HG03457 (cell line): ENCODE measurements around the gene CXCL16.
"Not testable (repeated sequence)": the region's sequence is repeated elsewhere in the genome, so short reads cannot be mapped to it uniquely, and the experiment has no call there.

Experiments used
- ATAC-seq: cut with Tn5 transposase; IDR thresholded peaks from one replicate; pipeline ENCODE4 v1.9.1; 2021; ENCODE audit warnings: moderate number of reproducible peaks; ENCODE audit not compliant: unreplicated experiment

CXCL16 gene

GRCh38 chr17:4722678-4723240 is 17.0 kb downstream of the CXCL16 start:
- no peak for ATAC-seq

DNA sequence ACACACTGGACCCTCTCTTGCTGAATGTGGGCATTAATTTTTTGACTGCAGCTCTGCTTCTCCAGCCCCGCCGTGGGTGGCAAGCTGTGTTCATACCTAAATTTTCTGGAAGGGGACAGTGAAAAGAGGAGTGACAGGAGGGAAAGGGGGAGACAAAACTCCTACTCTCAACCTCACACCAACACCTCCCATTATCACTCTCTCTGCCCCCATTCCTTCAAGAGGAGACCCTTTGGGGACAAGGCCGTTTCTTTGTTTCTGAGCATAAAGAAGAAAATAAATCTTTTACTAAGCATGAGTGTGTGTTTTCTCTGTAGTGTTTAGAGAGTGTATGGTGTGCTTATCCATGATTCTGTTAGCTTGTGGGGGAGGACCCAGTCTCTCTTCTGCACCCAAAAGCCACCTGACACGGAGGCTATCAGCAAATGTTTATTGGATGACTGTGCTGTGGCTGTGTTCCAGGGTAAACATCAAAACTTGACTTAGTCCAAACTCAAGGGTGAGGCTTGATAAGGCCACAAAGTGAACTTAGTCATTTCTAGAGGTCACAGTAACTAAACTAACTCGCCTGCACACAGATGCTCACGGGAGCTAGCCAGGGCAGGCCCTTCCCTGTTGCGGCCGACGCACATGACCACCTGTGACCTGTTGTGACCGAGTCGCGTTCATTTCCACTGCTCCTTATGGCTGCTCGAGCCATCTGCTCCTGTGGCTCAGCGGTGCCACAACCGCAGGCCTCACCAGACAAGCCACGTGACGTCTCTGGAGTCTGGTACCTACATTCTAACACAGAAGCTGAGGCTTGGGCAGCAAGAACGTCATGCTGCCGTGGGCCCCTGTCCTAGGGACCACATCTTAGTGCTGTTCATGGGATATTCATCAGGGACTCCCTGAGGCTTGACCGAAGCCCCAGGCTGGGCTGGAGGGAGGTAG is 18.3 kb downstream of the CXCL16 start:
- no peak for ATAC-seq

- no peak for ATAC-seq
Observed at GRCh38 chr17:4720787-4721186, 18.9 kb downstream of the CXCL16 start.

DNA sequence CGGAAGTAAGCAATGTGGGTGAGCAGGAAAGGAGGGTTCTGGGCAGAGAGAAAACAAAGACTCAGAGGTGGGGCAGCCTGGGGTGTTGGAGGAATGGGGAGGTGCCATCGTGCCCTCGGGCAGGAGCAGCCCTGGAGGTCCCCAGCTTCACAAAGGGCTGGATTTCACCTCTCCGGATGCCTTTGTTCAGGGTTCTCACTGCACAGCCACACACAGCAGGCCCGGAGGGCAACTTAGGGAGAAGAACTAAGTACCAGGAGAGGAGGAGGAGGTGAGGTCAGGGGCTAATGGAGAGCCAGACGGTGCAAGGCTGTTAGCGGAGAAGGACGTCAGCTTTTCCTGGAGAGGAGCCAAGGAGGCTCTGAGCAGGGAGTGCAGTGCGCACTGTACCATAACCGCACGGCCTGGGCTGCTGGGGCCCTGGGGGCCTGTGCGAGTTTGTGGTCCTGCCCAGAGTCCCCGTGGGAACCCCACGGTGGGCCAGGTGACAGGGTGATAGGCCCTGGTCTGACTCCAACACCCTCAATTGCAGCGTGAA is 20.0 kb downstream of the CXCL16 start:
- no peak for ATAC-seq

- ATAC-seq = no peak
Observed at GRCh38 chr17:4719146-4719545, 20.6 kb downstream of the CXCL16 start.

GRCh38 chr17:4718276-4718675 is 21.5 kb downstream of the CXCL16 start:
- ATAC-seq = no peak

DNA sequence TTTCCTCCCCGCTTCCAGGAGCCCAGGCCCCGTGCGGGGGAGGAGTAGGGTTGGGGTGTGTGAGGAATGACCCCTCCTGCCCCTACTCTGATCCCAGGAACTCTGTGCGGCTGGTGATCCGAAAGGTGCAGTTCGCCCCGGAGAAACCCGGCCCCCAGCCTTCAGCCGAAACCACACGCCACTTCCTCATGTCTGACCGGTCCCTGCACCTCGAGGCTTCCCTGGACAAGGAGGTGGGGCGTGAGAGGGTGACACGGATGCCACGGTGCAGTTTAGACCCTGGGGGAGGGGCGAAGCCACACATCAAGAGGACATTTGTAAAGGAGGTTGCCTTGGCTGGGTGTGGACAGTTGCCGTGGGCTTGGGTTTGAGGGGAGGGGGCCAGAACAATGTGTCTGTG is 21.9 kb downstream of the CXCL16 start:
- no peak for ATAC-seq

- ATAC-seq = no peak
Observed at GRCh38 chr17:4716081-4716480, 23.6 kb downstream of the CXCL16 start.

DNA sequence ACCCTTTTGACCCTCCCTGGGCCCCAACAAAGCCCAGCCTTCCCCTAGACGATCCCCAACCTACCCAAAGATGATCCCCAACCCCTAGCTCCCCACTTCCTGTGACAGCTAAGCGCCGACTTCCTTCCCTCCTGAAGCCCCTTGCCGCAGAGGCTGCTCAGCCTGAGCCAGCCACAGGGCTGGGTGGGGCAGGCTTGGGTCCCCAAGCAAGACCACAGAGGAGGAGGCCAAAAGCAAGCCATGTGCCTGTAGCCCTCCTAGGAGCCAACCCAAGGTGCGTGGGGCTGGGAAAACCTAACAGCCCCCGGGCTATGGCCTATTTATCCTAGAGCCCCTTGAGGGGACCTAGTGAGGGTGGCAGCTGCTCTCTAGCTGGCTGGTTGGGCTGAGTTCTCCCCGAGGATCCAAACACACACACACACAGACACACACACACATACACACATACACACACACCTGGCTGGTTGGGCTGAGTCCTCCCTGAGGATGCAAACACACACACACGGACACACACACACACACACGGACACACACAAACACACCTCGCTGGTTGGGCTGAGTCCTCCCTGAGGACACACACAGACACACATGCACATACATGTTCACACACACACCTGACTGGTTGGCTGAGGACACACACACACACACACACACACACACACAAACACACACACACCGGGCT is 24.5 kb downstream of the CXCL16 start:
- ATAC-seq = no peak

DNA sequence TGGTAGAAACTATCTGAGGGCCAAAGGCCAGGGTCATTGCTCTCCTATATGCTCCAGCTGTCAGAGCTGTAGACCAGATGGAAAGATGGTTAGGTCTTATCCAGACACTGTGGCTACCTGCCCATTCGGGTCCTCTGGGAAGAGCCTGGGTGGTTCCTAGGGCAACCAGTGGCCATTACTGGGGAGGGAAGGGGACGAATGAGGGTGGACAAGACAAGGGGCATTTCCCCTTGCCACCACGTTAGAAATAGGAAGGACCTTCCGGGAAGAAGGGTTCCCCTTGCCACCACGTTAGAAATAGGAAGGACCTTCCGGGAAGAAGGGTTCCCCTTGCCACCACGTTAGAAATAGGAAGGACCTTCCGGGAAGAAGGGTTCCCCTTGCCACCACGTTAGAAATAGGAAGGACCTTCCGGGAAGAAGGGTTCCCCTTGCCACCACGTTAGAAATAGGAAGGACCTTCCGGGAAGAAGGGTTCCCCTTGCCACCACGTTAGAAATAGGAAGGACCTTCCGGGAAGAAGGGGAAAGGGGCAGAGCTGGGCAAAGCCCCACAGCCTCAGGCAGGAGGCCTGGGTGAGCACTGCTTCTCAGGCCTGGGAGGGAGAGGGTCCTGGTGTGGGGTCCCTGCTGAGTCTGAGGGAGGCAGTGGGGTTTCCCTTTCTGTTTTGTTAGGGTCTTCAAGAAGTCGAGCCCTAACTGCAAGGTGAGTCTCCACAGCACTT is 25.2 kb downstream of the CXCL16 start:
- not testable (repeated sequence) for ATAC-seq

GRCh38 chr17:4712526-4712925 is 27.2 kb downstream of the CXCL16 start:
- no peak for ATAC-seq

DNA sequence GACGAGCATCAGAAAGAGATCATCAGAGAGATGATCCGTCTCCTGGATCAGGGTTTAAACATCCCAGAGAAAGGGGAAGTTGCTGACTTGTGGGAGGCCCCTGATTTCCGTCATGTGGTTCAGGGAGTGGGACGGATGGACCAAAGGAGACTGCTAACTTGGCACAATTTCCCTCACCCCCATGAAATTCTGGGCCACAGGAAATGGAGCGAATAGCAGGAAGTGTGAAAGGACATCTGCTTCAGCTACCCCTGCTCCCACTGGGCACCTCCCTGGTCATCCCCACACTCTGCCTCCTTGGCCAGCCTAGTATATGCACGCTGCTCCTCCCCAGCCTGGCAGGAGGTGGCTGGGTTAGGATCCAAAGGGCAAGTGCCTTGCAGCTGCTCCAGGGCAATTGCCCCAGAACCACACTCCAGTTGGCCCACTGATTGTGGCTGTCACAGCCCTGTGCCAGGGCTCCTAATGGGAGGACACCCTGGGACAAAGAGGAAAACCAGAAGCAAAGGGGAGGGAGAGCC is 28.0 kb downstream of the CXCL16 start:
- no peak for ATAC-seq

GRCh38 chr17:4710693-4711634 is 28.8 kb downstream of the CXCL16 start:
- no peak for ATAC-seq

DNA sequence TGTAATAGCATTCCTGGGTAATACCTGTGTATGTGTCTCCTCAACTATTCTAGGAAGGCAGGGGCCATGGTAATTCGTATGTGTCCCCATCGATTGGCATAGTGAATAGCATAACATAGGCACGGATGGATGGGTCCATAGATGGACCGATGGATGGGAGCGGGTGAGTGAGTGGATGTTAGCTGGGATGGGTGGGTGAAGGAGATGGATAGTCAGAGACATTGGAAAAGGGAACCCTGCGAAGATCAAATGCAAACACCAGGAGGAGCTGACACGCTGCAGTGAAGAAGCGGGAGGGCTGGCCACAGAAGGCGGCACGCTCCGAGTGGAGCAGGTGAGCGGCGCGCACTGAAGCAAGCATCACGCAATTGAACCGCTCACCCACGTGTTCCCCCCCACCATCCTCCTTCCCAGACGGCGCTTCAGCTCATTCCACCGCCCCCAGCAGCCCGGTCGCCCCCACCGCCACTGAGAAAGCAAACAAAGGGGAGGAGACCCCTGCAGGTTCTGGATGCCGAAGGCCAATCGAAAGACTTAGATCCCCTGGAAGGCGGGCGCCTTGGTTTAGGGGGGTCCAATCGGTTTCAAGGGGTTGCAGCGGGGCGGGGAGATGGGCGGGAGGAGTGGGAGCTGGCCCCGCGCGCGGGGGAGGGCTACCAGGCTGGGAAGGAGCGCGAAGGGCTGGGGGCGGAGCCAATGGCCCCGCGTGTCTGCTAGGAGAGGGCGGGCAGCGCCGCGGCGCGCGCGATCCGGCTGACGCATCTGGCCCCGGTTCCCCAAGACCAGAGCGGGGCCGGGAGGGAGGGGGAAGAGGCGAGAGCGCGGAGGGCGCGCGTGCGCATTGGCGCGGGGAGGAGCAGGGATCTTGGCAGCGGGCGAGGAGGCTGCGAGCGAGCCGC is 29.7 kb downstream of the CXCL16 start, which contains the start of gene ARRB2:
Gene ARRB2, plus strand, starts transcription at position 839 of the 899 bp plus-strand sequence. CDS start 90 bp downstream, outside the sequence.
- ATAC-seq = peak; percentile 71

DNA sequence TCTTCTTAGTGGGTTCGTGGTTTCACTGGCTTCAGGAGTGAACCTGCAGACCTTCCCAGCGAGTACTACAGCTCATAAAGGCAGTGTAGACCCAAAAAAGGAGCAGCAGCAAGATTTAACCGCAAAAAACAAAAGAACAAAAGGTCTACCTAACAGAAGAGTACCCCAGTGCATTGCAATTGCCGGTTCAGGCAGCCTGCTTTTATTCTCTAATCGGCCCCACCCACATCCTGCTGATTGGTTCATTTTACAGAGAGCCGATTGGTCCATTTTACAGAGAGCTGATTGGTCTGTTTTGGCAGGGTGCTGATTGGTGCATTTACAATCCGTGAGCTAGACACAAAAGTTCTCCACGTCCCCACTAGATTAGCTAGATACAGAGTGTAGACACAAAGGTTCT is 31.3 kb downstream of the CXCL16 start:
- ATAC-seq = no peak

GRCh38 chr17:4706121-4706520 is 33.6 kb downstream of the CXCL16 start:
- no peak for ATAC-seq

DNA sequence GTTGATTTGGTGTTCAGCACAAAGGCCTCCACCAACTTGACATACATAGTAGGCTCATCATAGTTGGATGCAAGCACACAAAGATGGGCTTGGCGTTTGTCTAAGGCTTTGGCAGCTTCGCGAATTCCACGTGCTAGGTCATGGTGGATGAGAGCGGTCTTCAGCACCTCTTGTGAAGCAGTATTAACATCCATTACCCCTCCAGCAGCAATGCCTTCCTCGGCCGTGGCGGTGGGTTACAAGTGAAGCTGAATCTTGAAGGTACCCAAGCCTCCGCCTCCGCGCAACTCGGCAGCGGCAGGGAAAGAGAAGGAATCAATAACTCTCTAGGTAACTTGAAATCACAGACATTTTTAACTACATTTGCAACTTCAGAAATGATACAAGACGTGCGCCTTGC is 34.7 kb downstream of the CXCL16 start:
- ATAC-seq = no peak

DNA sequence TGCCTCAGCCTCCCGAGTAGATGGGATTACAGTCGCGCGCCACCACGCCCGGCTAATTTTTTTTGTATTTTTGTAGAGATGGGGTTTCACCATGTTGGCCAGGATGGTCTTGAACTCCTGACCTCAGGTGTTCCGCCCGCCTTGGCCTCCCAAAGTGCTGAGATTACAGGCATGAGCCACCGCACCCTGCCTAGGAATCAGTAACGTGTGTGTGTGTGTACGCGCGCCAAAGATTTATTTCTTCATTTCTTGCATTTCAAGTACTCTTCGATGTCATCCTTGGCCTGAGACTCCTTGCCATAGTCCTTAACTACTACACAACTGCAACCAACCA is 35.2 kb downstream of the CXCL16 start:
- not testable (repeated sequence) for ATAC-seq

DNA sequence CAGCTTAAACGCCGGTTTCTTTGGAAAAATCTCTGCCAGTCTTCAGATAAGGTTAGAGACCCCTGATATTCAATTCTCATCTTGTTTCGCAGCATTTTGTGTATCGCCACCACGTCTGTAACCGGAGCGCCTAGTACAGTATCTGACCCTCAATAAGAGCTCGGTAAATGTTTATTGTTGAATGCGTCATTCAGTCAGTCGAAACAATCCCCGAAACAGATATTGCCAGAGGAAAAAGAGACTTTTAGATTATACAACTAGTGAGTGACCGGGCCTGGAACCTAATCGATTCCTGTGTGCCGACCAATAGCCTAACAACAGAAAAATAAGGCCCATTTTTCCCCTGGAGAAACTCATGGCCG is 36.4 kb downstream of the CXCL16 start:
- ATAC-seq = no peak
